Head of caudate nucleus (tissue), 42 donors: ENCODE results near the gene RCBTB2.
"Not testable (repeated sequence)": the region's sequence is repeated elsewhere in the genome, so short reads cannot be mapped to it uniquely, and the experiment has no call there.

Source experiments
- DNase-seq, 42 donors: peaks; one replicate each; pipeline versions ENCODE4 v3.0.0 to v3.0.0-alpha.2; 2020 to 2021; ENCODE audit warnings: mixed read lengths in 7 of 42
- intact Hi-C: fragments of 100-400 bp; cut with DNase I; formaldehyde crosslinking; loops from one replicate; pipeline ENCODE4 v1.15.0; 2022

Gene RCBTB2

DNA sequence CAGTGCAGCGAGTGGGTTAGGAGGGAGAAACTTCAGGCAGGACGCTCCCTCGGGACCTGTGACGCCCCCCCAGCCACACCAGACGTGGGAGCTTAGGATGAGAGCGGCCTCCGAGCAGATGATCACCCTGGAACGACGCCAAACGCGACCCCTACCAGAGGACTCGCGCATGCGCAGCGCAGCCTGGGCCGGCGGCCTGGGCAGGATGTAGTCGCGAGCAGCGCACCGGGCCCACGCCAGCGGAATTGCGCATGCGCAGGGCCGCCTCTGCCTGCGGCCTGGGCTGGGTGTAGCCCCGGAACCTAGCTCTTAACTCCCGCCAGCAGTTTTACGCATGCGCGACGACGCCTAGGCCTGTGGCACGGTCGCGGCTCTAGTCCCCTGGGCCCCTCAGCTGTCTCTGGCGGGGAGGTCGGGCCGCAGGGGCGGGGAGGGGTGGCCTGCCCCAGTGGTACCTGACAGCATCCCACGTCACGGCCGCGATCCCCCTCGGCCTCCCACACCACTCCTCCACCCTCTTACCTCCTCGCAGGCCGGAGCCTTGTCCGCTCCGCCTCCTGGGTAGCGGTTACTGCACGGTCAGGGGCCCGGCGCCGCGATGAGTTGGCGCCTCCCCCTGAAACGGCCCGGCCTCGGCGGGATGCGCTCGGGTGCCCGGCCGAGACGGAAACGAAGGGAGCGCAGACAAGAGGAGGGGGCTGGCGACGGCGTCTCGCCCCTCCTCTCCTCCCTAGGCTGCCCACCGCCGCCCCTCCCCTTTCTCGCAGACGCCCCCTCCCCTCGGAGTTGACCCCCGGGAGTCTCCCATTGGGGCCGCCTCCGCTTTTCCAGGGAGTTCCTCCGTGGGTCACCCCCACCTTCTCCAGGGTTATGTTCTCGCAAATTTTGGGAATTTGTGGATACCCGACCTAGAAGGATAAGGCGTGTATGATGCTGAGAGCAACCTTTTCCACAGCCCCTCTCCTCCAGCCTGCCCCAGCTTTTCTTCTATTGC, at the start of gene RCBTB2:
Gene RCBTB2, minus strand, starts transcription at position 575 of the 994 bp plus-strand sequence. CDS start 11,141 bp downstream, outside the sequence.
- intact Hi-C loops: loop anchor here (5.0 kb wide), 1 partner anchor 44 kb away; no protein-coding TSS in a partner anchor
- peak; percentile 93 to 99 (median 98) for DNase-seq

DNA sequence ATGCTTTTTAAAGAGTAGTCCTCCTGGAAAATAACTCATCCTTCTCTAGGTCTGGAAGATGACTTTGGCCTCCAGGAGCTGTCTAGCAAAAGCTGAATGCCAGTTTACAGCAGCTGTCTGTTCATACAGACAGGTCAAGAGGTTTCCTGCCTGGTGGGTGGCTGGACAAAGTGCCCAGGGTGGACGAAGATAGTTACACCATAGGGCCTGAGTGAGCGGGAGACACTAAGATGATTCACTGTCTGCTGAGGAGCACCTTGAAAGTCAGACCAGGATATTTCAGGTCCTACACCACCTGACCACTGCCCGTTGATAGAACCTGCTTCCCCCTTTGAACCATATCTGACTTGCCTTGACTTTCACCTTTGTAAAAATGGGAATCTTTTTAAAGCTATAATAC, 49.2 kb upstream of the RCBTB2 start:
- no peak for DNase-seq
- intact Hi-C loops: loop anchor here (10.0 kb wide), 3 partner anchors 347 to 487 kb away; partner anchors contain the start of genes ITM2B and MED4

DNA sequence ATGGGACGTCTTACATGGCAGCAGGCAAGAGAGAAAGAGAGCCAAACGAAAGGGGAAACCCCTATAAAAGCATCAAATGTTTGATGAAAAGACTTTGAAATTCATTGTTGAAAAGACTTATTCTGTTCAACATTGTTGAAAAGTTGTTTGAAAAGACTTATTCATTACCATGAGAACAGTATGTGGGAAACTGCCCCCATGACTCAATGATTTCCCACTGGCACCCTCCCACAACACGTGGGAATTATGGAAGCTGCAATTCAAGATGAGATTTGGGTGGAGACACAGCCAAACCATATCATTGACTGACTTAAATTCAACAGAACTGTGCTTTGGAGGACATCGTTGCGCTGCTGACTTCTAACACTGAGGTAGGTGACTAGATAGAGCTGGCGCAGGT, 48.0 kb upstream of the RCBTB2 start:
- DNase-seq: peak in 23 of 42 donors; percentile 22 to 78 (median 46)
- intact Hi-C loops: loop anchor here (10.0 kb wide), 3 partner anchors 346 to 486 kb away; partner anchors contain the start of genes ITM2B and MED4

DNA sequence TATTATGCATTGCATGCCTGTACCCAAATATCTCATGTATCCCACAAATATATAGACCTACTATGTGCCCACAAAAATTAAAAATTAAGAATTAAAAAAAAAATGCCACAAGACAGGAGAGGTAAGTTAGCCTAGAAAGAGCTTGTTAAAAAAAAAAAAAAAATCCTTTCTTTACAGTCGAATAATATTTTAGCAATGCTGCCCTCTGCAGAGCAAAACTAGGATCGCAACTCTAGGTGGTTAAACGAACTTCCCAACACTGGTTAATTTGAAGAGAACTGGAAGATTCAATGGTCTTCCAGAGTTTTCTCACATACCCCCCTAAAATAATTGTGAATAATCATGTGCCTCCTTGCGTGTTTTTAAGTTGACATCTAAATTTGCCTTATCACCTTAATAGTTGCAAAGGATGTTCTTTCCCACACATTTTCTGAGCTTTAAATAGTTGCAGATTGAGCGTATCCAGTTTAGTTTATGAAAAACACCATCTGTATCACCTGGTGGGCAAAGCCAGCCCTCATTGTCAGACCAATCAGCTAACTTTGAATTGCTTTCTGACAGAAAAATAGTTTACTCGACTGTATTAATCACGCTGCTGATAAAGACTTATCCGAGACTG, 47.4 kb upstream of the RCBTB2 start:
- peak in 38 of 42 donors; percentile 39 to 92 (median 76) for DNase-seq
- intact Hi-C loops: loop anchor here (10.0 kb wide), 3 partner anchors 345 to 485 kb away; partner anchors contain the start of genes ITM2B and MED4

DNA sequence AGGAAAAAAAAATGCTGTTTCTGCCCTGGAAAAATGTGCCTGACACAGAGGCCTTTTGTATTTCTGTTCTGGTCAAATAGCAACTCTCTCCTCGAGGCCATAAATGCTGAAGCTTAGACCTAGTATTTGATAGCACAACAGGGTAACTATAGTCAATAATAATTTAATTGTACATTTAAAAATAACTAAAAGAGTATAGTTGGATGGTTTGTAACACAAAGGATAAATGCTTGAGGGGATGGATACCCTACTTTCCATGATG, 47.0 kb upstream of the RCBTB2 start:
- DNase-seq: not testable (repeated sequence)

DNA sequence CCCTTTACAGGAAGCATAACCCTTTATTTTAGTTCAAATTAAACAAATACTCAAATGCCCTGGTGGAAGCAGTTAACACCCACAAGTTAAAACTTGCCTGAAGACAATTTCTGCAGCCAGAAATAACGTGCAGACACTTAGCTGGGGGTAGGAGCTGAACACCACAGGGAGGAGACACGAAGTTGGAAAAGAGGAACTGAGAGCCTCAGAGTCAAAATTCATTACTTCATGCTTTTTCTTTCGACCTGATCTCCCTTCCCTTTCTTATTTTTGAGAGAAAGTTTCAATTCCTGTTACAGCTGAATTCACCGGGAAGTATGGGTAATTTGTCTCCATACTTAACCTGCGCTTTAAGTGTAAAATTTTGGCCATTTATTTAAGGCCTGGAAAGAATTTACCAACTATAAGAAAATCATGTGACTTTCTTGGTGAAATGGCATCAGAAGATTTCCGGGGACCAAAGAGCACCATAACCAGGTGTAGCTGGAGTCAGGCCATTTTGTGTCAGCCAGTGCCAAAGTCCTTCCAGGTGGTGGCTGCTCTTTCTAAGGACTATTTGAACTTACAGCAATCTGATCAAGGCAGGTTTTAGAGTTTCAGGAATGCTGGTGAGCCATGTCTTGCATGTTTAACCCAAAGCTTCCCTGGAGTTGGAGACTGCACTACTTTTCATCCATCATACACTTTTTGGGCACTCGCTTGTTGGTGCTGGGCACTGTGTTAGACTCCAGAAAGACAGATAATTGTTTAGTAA, 46.5 kb upstream of the RCBTB2 start:
- intact Hi-C loops: loop anchor here (5.0 to 10.0 kb wide), 3 partner anchors 47 to 247 kb away; partner anchors contain the start of gene RCBTB2
- DNase-seq: peak in 2 of 42 donors; percentile 16 to 24

More for the DNA sequence above, 47.0 kb upstream of the RCBTB2 start:
- intact Hi-C loops: loop anchor here (5.0 to 10.0 kb wide), 6 partner anchors 48 to 485 kb away; partner anchors contain the start of genes ITM2B, MED4 and RCBTB2

DNA sequence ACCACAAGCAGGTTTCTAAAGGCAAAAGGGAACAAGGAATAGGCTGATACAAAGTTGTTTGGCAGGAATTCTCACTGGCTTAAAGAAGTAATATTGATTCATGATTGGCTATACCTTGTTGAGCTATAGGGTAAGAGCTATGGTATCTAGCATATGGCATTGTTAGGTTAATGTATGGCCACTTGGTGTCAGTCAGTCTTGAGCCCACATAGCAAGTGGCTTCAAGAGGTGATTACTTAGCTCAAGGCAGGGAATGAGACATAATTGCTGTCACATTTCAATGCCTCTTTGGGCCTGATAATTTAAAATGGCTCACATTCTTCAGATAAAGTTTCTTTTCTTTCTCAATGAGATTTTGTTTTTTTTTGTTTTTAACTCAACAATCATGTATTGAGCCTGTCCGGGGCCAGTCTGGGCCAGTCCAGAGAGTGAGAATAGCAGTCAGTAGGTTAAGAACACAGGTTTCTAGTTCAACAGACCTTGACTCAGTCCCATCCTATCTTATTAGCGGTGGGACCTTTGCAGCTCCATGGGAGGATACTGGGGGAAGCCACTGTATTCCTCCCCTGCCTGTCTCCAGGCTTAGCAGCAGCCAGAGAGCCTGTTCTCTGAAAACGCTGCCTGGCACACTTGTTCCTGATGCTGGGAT, 45.8 kb upstream of the RCBTB2 start:
- intact Hi-C loops: loop anchor here (5.0 to 10.0 kb wide), 3 partner anchors 46 to 246 kb away; partner anchors contain the start of gene RCBTB2
- DNase-seq: no peak

DNA sequence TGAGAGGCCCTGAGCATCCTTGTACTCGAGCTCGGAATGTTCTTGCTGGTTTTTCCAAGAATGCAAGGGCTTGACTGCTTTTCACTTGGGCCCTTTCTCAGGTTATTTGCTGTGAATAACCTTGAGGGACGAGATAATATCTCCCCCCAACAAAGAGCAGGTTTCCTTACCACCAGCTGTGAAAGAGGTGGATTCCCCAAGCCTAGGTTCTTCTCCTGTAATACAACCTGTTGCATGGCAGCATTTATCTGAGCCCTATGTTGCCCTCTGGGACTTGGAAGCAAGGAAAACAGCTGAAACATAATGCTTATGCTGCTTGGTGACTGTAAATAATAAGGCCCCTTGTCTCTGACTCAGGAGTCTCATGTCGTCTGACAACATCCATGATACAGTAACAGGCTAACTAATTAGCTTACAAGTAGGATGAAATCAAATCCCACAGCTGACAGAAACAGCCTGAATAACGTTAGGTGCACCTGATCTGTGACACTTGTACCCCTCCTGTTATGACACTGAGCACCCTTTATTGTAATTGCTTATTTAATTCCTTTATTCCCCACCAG, 43.6 kb upstream of the RCBTB2 start:
- no peak for DNase-seq
- intact Hi-C loops: loop anchor here (5.0 to 10.0 kb wide), 3 partner anchors 44 to 244 kb away; partner anchors contain the start of gene RCBTB2

DNA sequence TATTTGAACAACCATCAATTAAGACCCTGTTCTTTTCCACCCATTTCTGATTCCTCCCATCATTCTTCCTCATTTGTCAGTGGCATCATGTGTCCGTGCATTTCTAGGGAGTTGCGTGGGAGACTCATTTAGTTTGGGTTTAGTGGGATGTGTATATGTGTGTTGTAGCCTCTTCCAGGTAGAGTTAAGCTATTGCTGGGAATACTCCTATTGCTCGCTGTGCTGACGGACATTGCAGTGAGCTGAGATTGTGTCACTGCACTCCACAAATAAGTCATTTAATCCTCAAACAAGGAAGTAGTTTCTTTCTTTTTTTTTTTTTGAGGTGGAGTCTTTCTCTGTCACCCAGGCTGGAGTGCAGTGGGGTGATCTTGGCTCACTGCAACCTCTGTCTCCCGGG, 42.2 kb upstream of the RCBTB2 start:
- intact Hi-C loops: loop anchor here (5.0 to 10.0 kb wide), 3 partner anchors 43 to 243 kb away; partner anchors contain the start of gene RCBTB2
- no peak for DNase-seq

DNA sequence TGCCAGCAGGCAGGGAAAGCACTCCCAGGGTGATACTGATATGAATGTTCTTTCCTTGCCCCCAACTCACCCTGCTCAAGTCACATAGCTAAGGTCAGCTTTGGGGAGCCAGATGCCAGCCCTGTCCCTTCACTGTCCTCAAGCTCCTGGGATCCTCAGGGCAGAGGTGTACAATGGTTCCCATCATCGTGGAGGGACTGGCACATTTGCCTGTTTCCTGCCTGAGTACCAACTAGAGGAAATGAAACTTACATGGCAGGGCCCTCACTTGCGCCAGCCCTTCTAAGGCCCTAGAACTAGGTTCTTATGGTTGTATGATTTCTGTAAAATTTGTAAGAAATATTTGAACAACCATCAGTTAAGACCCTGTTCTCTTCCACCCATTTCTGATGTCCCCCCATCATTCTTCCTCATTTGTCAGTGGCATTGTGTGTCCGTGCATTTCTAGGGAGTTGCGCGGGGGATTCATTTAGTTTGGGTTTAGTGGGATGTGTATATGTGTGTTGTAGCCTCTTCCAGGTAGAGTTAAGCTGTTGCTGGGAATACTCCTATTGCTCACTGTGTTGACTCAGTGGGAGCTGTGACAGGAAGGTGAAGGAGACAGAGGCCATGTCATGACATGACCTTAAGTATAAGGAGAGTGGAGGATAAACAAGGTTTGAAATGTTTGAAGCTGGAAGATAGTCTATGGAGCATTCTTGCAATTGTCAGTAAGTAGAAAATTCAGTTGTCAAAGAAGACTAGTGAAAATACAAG, 41.3 kb upstream of the RCBTB2 start:
- intact Hi-C loops: loop anchor here (10.0 kb wide), 1 partner anchor 79 kb away; no protein-coding TSS in a partner anchor

DNA sequence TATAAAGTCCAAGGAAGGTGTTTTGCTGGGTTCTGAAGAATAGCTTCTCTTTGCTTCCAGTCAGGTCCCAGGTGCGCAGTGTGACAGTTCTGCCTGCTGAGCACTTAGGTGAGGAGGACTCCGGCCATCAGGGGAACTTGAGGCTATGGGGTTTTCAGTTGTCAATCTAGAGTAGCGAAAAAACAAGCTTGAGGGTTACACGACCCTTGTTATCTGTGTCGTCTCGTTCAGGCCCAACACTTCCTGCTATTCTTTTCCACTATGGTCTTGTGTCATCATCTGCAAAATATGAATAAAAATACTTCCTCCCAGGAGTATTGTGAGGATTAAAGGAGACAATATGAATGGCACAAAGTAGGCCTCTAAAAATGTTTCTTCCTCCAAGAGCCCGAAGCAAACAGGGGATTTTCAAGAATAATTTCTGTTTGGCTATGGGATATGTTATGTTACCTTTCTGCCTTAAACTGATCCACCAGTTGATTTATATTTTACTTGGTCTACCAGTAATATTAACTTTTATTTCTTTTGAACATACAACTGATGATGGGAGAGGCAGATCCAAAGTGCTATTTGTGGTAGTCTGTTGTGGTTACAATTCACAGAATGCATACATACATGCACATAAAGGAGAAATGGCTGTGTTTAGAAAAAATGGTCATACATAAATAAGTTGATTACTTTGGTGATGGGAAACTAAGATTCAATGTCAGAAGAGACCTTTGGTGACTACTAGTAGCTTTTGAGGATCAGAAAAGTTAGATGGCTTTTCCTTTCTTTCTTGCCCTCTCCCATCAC, 40.5 kb upstream of the RCBTB2 start:
- DNase-seq: no peak
- intact Hi-C loops: loop anchor here (10.0 kb wide), 1 partner anchor 79 kb away; no protein-coding TSS in a partner anchor

More for the DNA sequence above, 41.3 kb upstream of the RCBTB2 start:
- no peak for DNase-seq

DNA sequence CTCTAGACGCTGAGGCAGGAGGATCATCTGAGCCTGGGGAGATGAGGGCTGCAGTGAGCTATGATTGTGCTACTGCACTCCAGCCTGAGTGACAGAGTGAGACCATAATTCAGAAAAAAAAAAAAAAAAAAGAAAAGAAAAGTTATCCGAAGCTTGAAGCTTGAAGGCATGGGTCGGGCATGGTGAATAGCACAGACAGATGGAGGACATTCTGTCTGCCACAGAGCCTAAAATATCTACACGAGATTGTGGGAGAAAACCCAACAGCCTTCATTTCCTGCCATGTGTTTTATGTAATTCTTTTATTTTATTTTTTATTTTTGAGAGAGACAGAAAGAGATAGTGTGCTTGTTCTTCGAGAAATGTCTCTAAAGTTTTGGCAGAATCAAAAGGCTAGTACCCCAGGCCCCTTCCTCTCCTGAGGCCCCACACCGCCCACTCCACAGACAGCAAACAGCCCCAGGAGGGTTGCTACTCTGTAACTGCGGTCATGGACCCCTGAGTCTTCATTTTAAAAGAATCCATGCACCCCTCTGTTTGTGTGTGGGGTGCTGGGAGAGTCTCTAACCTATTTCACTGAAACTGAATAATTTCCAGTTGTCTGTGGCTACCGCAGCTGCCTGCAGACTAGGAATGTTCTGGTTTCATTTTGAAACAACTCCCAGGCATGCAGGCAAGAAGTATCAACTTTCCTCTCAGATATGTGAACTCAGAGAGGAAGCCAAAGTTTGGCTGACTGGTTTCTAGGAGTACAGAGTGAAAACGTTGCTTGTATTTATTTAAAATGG, 38.4 kb upstream of the RCBTB2 start:
- peak in 4 of 42 donors; percentile 22 to 45 (median 36) for DNase-seq
- intact Hi-C loops: loop anchor here (10.0 kb wide), 1 partner anchor 77 kb away; no protein-coding TSS in a partner anchor

DNA sequence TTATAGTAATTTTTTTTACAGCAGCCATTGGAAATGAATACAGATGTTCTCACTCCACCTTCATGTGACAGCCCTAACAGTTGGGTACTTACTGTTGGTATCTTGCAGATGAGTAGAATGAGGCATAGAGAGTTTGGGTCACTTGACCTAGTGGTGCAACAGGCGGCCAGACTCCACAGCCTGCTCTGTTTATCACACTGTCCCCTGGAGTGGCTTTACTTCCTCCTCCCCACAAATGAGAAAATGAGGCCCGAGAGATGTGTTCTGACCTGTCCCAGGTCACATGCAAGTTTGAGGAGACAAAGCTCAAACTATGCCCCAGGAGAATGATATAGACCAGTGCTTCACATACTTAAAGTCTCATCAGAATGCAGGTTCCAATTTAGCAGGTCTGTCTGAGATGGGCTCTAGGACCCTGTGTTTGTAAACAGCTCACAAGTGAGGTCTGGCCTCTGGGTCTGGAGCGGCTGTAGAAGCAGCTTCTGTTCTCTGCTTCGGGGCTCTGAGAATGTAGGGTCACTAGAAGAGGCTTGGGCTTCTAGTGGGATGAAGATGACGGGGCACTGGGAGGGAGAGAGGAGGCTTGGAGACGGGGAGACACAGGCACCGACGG, 37.4 kb upstream of the RCBTB2 start:
- DNase-seq: peak in 2 of 42 donors; percentile 35 to 48
- intact Hi-C loops: loop anchor here (10.0 kb wide), 1 partner anchor 76 kb away; no protein-coding TSS in a partner anchor

DNA sequence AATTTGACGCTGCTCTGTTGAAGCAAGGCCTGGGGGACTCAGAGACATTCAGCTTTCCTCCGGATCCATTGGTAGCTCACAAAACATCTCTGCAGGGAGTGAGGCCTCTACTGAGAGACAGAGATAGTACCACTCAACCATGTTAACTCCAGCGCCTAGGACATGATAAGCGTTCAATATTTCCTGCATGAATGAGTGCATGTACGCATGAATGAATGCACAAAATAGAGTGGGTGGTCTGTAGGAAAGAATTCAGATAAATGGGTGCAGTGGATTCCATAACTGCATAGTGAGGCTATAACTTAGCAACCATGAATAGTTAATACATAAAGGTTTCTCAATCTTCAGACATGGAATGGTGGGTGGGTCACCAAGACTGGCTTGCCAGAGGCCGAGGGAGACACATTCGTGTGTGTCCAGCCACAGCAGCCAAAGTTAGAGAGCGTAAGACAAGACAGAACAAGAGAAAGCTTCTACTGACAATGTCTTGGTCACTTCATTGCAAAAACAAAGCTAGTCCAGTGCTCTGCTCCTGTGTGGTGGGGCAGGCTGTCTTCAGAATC, 36.3 kb upstream of the RCBTB2 start:
- intact Hi-C loops: no loop called here
- peak in 1 of 42 donors; percentile 26 for DNase-seq
